ENCODE results near the gene DHRS1.

DNA sequence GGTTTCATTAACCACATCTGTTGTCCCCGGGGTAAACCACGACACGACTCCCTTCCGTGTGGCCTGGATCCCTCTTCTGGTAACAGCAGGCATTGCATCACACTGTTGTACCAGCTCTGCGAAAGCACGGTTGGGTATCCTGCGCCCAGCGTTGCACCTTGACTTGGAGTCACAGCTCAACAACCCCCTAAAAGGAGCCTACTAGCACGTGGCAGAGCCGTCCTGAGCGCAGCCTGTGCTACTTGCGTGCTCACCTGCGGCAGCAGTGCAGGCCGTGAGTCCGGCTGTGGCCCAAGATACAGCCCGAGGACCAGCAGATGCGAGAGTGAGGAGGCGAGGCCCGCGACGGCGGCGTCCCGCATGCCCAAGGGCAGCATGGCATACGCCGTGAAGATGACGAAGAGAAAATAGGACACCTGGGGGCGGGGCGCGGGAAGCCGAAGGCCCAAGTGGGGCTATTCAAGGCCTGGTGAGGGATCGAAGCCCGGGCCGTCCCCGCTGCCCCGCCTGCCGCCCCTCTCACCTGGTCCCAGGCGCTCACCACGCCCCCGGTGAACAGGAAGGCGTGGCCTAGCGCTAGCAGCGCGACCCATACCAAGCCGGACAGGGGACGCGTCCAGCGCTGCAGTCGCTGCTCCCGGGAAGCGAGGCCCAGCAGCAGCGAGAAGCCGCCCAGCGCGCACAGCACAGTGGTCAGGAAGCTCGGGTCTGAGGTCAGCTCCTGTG lies 32.9 kb upstream of the DHRS1 start:
- TF ChIP-seq, protein P1, sequence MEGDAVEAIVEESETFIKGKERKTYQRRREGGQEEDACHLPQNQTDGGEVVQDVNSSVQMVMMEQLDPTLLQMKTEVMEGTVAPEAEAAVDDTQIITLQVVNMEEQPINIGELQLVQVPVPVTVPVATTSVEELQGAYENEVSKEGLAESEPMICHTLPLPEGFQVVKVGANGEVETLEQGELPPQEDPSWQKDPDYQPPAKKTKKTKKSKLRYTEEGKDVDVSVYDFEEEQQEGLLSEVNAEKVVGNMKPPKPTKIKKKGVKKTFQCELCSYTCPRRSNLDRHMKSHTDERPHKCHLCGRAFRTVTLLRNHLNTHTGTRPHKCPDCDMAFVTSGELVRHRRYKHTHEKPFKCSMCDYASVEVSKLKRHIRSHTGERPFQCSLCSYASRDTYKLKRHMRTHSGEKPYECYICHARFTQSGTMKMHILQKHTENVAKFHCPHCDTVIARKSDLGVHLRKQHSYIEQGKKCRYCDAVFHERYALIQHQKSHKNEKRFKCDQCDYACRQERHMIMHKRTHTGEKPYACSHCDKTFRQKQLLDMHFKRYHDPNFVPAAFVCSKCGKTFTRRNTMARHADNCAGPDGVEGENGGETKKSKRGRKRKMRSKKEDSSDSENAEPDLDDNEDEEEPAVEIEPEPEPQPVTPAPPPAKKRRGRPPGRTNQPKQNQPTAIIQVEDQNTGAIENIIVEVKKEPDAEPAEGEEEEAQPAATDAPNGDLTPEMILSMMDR (IDR thresholded peaks at IDR 0.05 in 2 of 3, conservative IDR thresholded peaks at IDR 0.05 in 1 of 3; ENCODE audit: borderline replicate concordance in 1 of 3, insufficient read depth in 1 of 3, low read depth in 2 of 3, low read length in 2 of 3) = peak; percentile 23 to 67 (median 61); a peak in 4 of 6 replicates
- TF ChIP-seq, protein P2, sequence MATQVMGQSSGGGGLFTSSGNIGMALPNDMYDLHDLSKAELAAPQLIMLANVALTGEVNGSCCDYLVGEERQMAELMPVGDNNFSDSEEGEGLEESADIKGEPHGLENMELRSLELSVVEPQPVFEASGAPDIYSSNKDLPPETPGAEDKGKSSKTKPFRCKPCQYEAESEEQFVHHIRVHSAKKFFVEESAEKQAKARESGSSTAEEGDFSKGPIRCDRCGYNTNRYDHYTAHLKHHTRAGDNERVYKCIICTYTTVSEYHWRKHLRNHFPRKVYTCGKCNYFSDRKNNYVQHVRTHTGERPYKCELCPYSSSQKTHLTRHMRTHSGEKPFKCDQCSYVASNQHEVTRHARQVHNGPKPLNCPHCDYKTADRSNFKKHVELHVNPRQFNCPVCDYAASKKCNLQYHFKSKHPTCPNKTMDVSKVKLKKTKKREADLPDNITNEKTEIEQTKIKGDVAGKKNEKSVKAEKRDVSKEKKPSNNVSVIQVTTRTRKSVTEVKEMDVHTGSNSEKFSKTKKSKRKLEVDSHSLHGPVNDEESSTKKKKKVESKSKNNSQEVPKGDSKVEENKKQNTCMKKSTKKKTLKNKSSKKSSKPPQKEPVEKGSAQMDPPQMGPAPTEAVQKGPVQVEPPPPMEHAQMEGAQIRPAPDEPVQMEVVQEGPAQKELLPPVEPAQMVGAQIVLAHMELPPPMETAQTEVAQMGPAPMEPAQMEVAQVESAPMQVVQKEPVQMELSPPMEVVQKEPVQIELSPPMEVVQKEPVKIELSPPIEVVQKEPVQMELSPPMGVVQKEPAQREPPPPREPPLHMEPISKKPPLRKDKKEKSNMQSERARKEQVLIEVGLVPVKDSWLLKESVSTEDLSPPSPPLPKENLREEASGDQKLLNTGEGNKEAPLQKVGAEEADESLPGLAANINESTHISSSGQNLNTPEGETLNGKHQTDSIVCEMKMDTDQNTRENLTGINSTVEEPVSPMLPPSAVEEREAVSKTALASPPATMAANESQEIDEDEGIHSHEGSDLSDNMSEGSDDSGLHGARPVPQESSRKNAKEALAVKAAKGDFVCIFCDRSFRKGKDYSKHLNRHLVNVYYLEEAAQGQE (IDR thresholded peaks at IDR 0.05; ENCODE audit: low read depth) = no peak
- no peak for TF ChIP-seq CEBPB (IDR thresholded peaks at IDR 0.05; ENCODE audit: low read depth)

All from HCT116 (cell line).